GM13977 (cell line): ENCODE results near the gene PDGFB.

Source experiments
- DNase-seq: peaks from one replicate; pipeline ENCODE4 v3.0.0; 2012; ENCODE audit warnings: low spot score
- CTCF ChIP-seq: IDR thresholded peaks from 2 replicates; pipeline ENCODE4 v1.5.1; 2012; ENCODE audit warnings: mild to moderate bottlenecking, control low read depth; ENCODE audit not compliant: insufficient read depth; ENCODE audit errors: extremely low read depth, missing control alignments
- in situ Hi-C: fragments of 300-500 bp; cut with MboI; formaldehyde crosslinking; loops from one replicate; pipeline ENCODE4 v1.12.0; 2022; ENCODE audit warnings: low sequenced_read_pairs, low pct_unique_long_range_greater_than_20kb, mixed read lengths, inconsistent platforms; ENCODE audit not compliant: unreplicated experiment

PDGFB gene

GRCh38 chr22:39277142-39277607 is 32.4 kb upstream of the PDGFB start:
- in situ Hi-C loops, result no loop called here
- no peak for TF ChIP-seq CTCF
- no peak for DNase-seq

- in situ Hi-C loops, result no loop called here
- no peak for TF ChIP-seq CTCF
- no peak for DNase-seq
These were observed 31.8 kb upstream of the PDGFB start for GRCh38 chr22:39276440-39277141.

- in situ Hi-C loops, result no loop called here
These were observed 31.1 kb upstream of the PDGFB start for GRCh38 chr22:39275814-39276439.

GRCh38 chr22:39273950-39274887 is 29.4 kb upstream of the PDGFB start:
- in situ Hi-C loops, result no loop called here
- no peak for DNase-seq
- TF ChIP-seq CTCF, result no peak

More at GRCh38 chr22:39275814-39276439, 31.1 kb upstream of the PDGFB start:
- DNase-seq, result no peak
- TF ChIP-seq CTCF, result no peak

- TF ChIP-seq CTCF, result no peak
- in situ Hi-C loops, result no loop called here
- DNase-seq, result no peak
These were observed 26.0 kb upstream of the PDGFB start for GRCh38 chr22:39270792-39271191.

- no peak for DNase-seq
- in situ Hi-C loops, result no loop called here
- TF ChIP-seq CTCF, result no peak
These were observed 25.5 kb upstream of the PDGFB start for GRCh38 chr22:39270280-39270679.
